Panc1 (cell line): Measurements from ENCODE around the gene RGS4. TPM values are rescaled to one million over a fixed set of nuclear protein-coding genes. Genes with fewer than 3 reads are reported as not detected.

Source experiments
- ATAC-seq: fragments of 200-7000 bp; cut with Tn5 transposase; 2 replicates; pipeline ENCODE4 v1.9.1; 2020; ENCODE audit warnings: mild to moderate bottlenecking, moderate library complexity
- BruUV-seq: library from RNA; stranded (reverse); fragments of 400-500 nt; replicated peaks from 2 replicates; lab custom pipeline; 2021; lab: Mats Ljungman, UMichigan
- CTCF ChIA-PET: fragments of 300-600 bp; sonication (Branson Sonifier 250); formaldehyde crosslinking; loops from one replicate; lab custom pipeline; 2022; ENCODE audit warnings: antibody characterized with exemption; lab: Charles Lee
- POLR2A ChIA-PET: fragments of 300-600 bp; sonication (Branson Sonifier 250); formaldehyde crosslinking; loops from one replicate; lab custom pipeline; 2022; ENCODE audit warnings: antibody characterized with exemption; lab: Charles Lee
- DNase-seq: peaks from one replicate; pipeline ENCODE4 v3.0.0-alpha.2; 2010; ENCODE audit warnings: low read depth, low spot score
- H3K27ac ChIP-seq: 2 replicates; pipeline ENCODE4 v1.5.1; 2011; ENCODE audit warnings: mild to moderate bottlenecking, low read length, inconsistent platforms
- H3K27me3 ChIP-seq: fragments of 200-500 bp; sonication (Bioruptor generic); 2 replicates; pipeline ENCODE4 v1.6.0; 2014; ENCODE audit warnings: low read length, inconsistent platforms; ENCODE audit not compliant: control insufficient read depth, insufficient read depth
- H3K36me3 ChIP-seq: fragments of 200-500 bp; sonication (Bioruptor generic); 2 replicates; pipeline ENCODE4 v1.5.1; 2014; ENCODE audit warnings: inconsistent platforms, mild to moderate bottlenecking, low read length, moderate library complexity; ENCODE audit not compliant: control insufficient read depth, insufficient read depth
- H3K4me1 ChIP-seq: 2 replicates; pipeline ENCODE4 v1.5.1; 2011; ENCODE audit warnings: inconsistent platforms, mild to moderate bottlenecking, low read length, moderate library complexity; ENCODE audit not compliant: control insufficient read depth, insufficient read depth
- H3K4me3 ChIP-seq, 2 experiments: 2 replicates each; pipeline ENCODE4 v1.5.1; 2011 to 2012; ENCODE audit warnings: low read depth in 2 of 2, low read length in 2 of 2, mild to moderate bottlenecking in 2 of 2, inconsistent platforms in 1 of 2, moderate library complexity in 1 of 2
- H3K9me3 ChIP-seq: fragments of 200-500 bp; sonication (Bioruptor generic); 2 replicates; pipeline ENCODE4 v1.5.1; 2014; ENCODE audit warnings: low read depth, mild to moderate bottlenecking, inconsistent platforms, low read length, moderate library complexity; ENCODE audit not compliant: control insufficient read depth, insufficient read depth
- POLR2AphosphoS5 ChIP-seq: IDR thresholded peaks from 2 replicates; pipeline ENCODE4 v1.6.1; 2012; ENCODE audit warnings: mild to moderate bottlenecking, low read depth, low read length, moderate library complexity
- SIN3A ChIP-seq: IDR thresholded peaks from 2 replicates; pipeline ENCODE4 v1.6.1; 2012; ENCODE audit warnings: low read depth, mild to moderate bottlenecking, low read length, moderate library complexity, borderline replicate concordance; ENCODE audit not compliant: insufficient read depth
- TCF7L2 ChIP-seq: IDR thresholded peaks from 2 replicates; pipeline ENCODE4 v1.6.1; 2011; ENCODE audit warnings: mild to moderate bottlenecking, low read depth, low read length, inconsistent platforms
- in situ Hi-C: cut with HindIII; loops from 2 replicates; pipeline ENCODE4 v1.10.0; 2016; ENCODE audit warnings: low sequenced_read_pairs, low pct_unique_long_range_greater_than_20kb
- intact Hi-C: fragments of 100-400 bp; cut with micrococcal nuclease; formaldehyde crosslinking; loops from one replicate; pipeline ENCODE4 v1.10.0; 2022; ENCODE audit not compliant: unreplicated experiment
- total RNA-seq: library from RNA; stranded (reverse); gene quantifications from one replicate; pipeline ENCODE4 v1.2.1, GENCODE V29; 2021; ENCODE audit not compliant: unreplicated experiment
- TF ChIP-seq, protein P1 (sequence below), 2 experiments: IDR thresholded peaks; 2 replicates each; pipeline ENCODE4 v1.6.1; 2011 to 2012; ENCODE audit warnings: low read depth in 2 of 2, control low read depth in 1 of 2, low read length in 1 of 2, mild to moderate bottlenecking in 1 of 2, moderate library complexity in 1 of 2; ENCODE audit not compliant: insufficient read depth in 1 of 2
- TF ChIP-seq, protein P2 (sequence below): fragments of 450-650 bp; IDR thresholded peaks from 2 replicates; pipeline ENCODE4 v1.5.1; 2017; ENCODE audit warnings: mild to moderate bottlenecking

The RGS4 gene
- total RNA-seq, 1 experiment from 2014 or later, result 0.26 TPM

GRCh38 chr1:163076981-163077761 lies 8.0 kb downstream of the RGS4 start:
- no peaks in the 10 kb centered on the region for H3K4me1 ChIP-seq
- no peak for DNase-seq
- ChIA-PET CTCF (no interaction called here), POLR2A (no interaction called here)
- no peak for TF ChIP-seq TCF7L2
- TF ChIP-seq POLR2AphosphoS5, result no peak
- TF ChIP-seq, protein P1, sequence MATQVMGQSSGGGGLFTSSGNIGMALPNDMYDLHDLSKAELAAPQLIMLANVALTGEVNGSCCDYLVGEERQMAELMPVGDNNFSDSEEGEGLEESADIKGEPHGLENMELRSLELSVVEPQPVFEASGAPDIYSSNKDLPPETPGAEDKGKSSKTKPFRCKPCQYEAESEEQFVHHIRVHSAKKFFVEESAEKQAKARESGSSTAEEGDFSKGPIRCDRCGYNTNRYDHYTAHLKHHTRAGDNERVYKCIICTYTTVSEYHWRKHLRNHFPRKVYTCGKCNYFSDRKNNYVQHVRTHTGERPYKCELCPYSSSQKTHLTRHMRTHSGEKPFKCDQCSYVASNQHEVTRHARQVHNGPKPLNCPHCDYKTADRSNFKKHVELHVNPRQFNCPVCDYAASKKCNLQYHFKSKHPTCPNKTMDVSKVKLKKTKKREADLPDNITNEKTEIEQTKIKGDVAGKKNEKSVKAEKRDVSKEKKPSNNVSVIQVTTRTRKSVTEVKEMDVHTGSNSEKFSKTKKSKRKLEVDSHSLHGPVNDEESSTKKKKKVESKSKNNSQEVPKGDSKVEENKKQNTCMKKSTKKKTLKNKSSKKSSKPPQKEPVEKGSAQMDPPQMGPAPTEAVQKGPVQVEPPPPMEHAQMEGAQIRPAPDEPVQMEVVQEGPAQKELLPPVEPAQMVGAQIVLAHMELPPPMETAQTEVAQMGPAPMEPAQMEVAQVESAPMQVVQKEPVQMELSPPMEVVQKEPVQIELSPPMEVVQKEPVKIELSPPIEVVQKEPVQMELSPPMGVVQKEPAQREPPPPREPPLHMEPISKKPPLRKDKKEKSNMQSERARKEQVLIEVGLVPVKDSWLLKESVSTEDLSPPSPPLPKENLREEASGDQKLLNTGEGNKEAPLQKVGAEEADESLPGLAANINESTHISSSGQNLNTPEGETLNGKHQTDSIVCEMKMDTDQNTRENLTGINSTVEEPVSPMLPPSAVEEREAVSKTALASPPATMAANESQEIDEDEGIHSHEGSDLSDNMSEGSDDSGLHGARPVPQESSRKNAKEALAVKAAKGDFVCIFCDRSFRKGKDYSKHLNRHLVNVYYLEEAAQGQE (IDR thresholded peaks at IDR 0.05; ENCODE audit: insufficient read depth in 1 of 2, low read depth in 2 of 2, low read length in 1 of 2), result no peak
- TF ChIP-seq SIN3A, result no peak
- TF ChIP-seq, protein P2, sequence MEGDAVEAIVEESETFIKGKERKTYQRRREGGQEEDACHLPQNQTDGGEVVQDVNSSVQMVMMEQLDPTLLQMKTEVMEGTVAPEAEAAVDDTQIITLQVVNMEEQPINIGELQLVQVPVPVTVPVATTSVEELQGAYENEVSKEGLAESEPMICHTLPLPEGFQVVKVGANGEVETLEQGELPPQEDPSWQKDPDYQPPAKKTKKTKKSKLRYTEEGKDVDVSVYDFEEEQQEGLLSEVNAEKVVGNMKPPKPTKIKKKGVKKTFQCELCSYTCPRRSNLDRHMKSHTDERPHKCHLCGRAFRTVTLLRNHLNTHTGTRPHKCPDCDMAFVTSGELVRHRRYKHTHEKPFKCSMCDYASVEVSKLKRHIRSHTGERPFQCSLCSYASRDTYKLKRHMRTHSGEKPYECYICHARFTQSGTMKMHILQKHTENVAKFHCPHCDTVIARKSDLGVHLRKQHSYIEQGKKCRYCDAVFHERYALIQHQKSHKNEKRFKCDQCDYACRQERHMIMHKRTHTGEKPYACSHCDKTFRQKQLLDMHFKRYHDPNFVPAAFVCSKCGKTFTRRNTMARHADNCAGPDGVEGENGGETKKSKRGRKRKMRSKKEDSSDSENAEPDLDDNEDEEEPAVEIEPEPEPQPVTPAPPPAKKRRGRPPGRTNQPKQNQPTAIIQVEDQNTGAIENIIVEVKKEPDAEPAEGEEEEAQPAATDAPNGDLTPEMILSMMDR, result no peak
- intact Hi-C loops, result no loop called here
- H3K36me3 ChIP-seq, result no peaks in the 10 kb centered on the region
- in situ Hi-C loops, result no loop called here
- no peaks in the 10 kb centered on the region for H3K27me3 ChIP-seq
- H3K4me3 ChIP-seq, result no peak overlapping the region
- BruUV-seq, result no TSS peak
- H3K9me3 ChIP-seq, result no peaks in the 10 kb centered on the region
- no peak overlapping the region for H3K27ac ChIP-seq
- ATAC-seq, result no peak

- BruUV-seq, result no TSS peak
- ChIA-PET POLR2A (no interaction called here), CTCF (no interaction called here)
- H3K9me3 ChIP-seq, result no peaks in the 10 kb centered on the region
- ATAC-seq, result no peak
- intact Hi-C loops (no loop called here), in situ Hi-C loops (no loop called here)
- TF ChIP-seq SIN3A (no peak), TCF7L2 (no peak), POLR2AphosphoS5 (no peak)
- TF ChIP-seq, protein P1 (IDR thresholded peaks at IDR 0.05; ENCODE audit: insufficient read depth in 1 of 2, low read depth in 2 of 2, low read length in 1 of 2), result no peak
- TF ChIP-seq, protein P2, result no peak
- H3K27me3 ChIP-seq, result no peaks in the 10 kb centered on the region
- H3K4me3 ChIP-seq, result no peak overlapping the region
- H3K27ac ChIP-seq, result no peak overlapping the region
- no peak for DNase-seq
- H3K36me3 ChIP-seq, result no peaks in the 10 kb centered on the region
- H3K4me1 ChIP-seq, result no peaks in the 10 kb centered on the region
These were observed 13.8 kb downstream of the RGS4 start for GRCh38 chr1:163082971-163083370.
